Endodermal cell (in vitro differentiated cells): ENCODE results near the gene CLIC1. TPM values are rescaled to one million over a fixed set of nuclear protein-coding genes. Genes with fewer than 3 reads are reported as not detected.

Experiments
- DNase-seq: peaks from one replicate; pipeline ENCODE4 v3.0.0-alpha.2; 2017
- H3K27ac ChIP-seq: 2 replicates; pipeline ENCODE4 v1.5.1; 2013; ENCODE audit warnings: mild to moderate bottlenecking, low read depth, low read length, moderate library complexity
- H3K27me3 ChIP-seq: 2 replicates; pipeline ENCODE4 v1.6.1; 2013; ENCODE audit warnings: mild to moderate bottlenecking, low read length, moderate library complexity; ENCODE audit not compliant: insufficient read depth, control insufficient read depth, poor library complexity, severe bottlenecking
- H3K36me3 ChIP-seq: 2 replicates; pipeline ENCODE4 v1.7.0; 2013; ENCODE audit warnings: mild to moderate bottlenecking, low read length, moderate library complexity; ENCODE audit not compliant: control insufficient read depth, insufficient read depth
- H3K4me1 ChIP-seq: one replicate; pipeline ENCODE4 v1.7.0; 2013; ENCODE audit warnings: low read length; ENCODE audit not compliant: control insufficient read depth, insufficient read depth
- H3K4me3 ChIP-seq: 2 replicates; pipeline ENCODE4 v1.5.1; 2013; ENCODE audit warnings: mild to moderate bottlenecking, low read length, moderate library complexity
- H3K9ac ChIP-seq: 2 replicates; pipeline ENCODE4 v1.6.1; 2013; ENCODE audit warnings: mild to moderate bottlenecking, low read length, moderate library complexity; ENCODE audit not compliant: poor library complexity, severe bottlenecking; ENCODE audit errors: extremely low read depth
- H3K9me3 ChIP-seq: 2 replicates; pipeline ENCODE4 v1.6.1; 2013; ENCODE audit warnings: mild to moderate bottlenecking, low read length, moderate library complexity; ENCODE audit not compliant: control insufficient read depth
- H3K27ac Mint-ChIP-seq: 2 replicates; pipeline ENCODE4 v1.8.0; 2020; ENCODE audit warnings: mixed read lengths
- H3K27me3 Mint-ChIP-seq: 2 replicates; pipeline ENCODE4 v1.8.0; 2021; ENCODE audit warnings: mild to moderate bottlenecking, mixed read lengths; ENCODE audit not compliant: insufficient read depth
- H3K36me3 Mint-ChIP-seq: 2 replicates; pipeline ENCODE4 v1.8.0; 2020; ENCODE audit warnings: low read depth, mixed read lengths
- H3K4me1 Mint-ChIP-seq: 2 replicates; pipeline ENCODE4 v1.8.0; 2020; ENCODE audit warnings: mixed read lengths
- H3K4me3 Mint-ChIP-seq: 2 replicates; pipeline ENCODE4 v1.8.0; 2020; ENCODE audit warnings: mild to moderate bottlenecking, moderate library complexity, mixed read lengths
- H3K9me3 Mint-ChIP-seq: 2 replicates; pipeline ENCODE4 v1.8.0; 2020; ENCODE audit warnings: mild to moderate bottlenecking, mixed read lengths
- CTCF ChIP-seq: fragments of 200-600 bp; sonication (generic); conservative IDR thresholded peaks from 2 replicates; pipeline ENCODE4 v1.5.0; 2021; ENCODE audit warnings: antibody characterized with exemption, mild to moderate bottlenecking
- WGBS, 2 experiments: methylation state at CpG; one replicate each; pipeline versions ENCODE4 v1.1.5 to v1.1.7; 2013; ENCODE audit warnings: missing lambda C conversion rate in 2 of 2, mixed read lengths in 1 of 2; ENCODE audit not compliant: insufficient coverage in 1 of 2, insufficient read length in 1 of 2; 5-methylcytosine and 5-hydroxymethylcytosine counted together
- total RNA-seq, 2 donors: library from RNA; stranded (reverse); fragmentation: NEBNext Ultra II Directional in 1 of 2; extraction: Animal tissue kit (Norgen Biotek cat#: 25700) in 1 of 2; gene quantifications; 2 replicates in 1 of 2; 3 replicates in 1 of 2; pipeline ENCODE4 v1.2.1, GENCODE V29; 2021

Gene CLIC1
- total RNA-seq, 2 donors from 2014 or later = 289 to 380 TPM

GRCh38 chr6:31780507-31781243, 44.3 kb upstream of the CLIC1 start:
- no peak overlapping the region for H3K27ac ChIP-seq
- peaks cover 42% of the 10 kb centered on the region for H3K36me3 Mint-ChIP-seq
- no peaks in the 10 kb centered on the region for H3K27me3 ChIP-seq
- WGBS, 2 experiments = 93 to 95% methylated on average over 10 to 20 of the region's 20 CpGs
- H3K9me3 Mint-ChIP-seq = no peaks in the 10 kb centered on the region
- DNase-seq = no peak
- no peaks in the 10 kb centered on the region for H3K4me1 Mint-ChIP-seq
- H3K4me3 ChIP-seq = no peak overlapping the region
- no peak overlapping the region for H3K27ac Mint-ChIP-seq
- H3K4me3 Mint-ChIP-seq = no peak overlapping the region
- no peaks in the 10 kb centered on the region for H3K4me1 ChIP-seq
- peaks cover 50% of the 10 kb centered on the region for H3K36me3 ChIP-seq
- no peaks in the 10 kb centered on the region for H3K9me3 ChIP-seq
- H3K9ac ChIP-seq = no peak overlapping the region
- H3K27me3 Mint-ChIP-seq = no peaks in the 10 kb centered on the region
- no peak for TF ChIP-seq CTCF

- 91 to 97% methylated on average over 9 to 10 of the region's 10 CpGs for WGBS, 2 experiments
- Mint-ChIP-seq H3K4me3 (no peak overlapping the region), H3K27me3 (no peaks in the 10 kb centered on the region), H3K36me3 (peaks cover 39% of the 10 kb centered on the region), H3K9me3 (no peaks in the 10 kb centered on the region), H3K27ac (no peak overlapping the region), H3K4me1 (no peaks in the 10 kb centered on the region)
- no peak for TF ChIP-seq CTCF
- Histone ChIP-seq H3K4me3 (no peak overlapping the region), H3K4me1 (no peaks in the 10 kb centered on the region), H3K9ac (no peak overlapping the region), H3K27ac (no peak overlapping the region), H3K36me3 (peaks cover 43% of the 10 kb centered on the region), H3K9me3 (no peaks in the 10 kb centered on the region), H3K27me3 (no peaks in the 10 kb centered on the region)
- no peak for DNase-seq
Observed at GRCh38 chr6:31779908-31780307, 43.6 kb upstream of the CLIC1 start.

- H3K27ac Mint-ChIP-seq = no peak overlapping the region
- H3K9me3 Mint-ChIP-seq = no peaks in the 10 kb centered on the region
- Histone ChIP-seq H3K36me3 (peaks cover 37% of the 10 kb centered on the region), H3K27me3 (no peaks in the 10 kb centered on the region), H3K9me3 (no peaks in the 10 kb centered on the region), H3K4me1 (no peaks in the 10 kb centered on the region), H3K4me3 (no peak overlapping the region), H3K9ac (no peak overlapping the region), H3K27ac (no peak overlapping the region)
- H3K4me3 Mint-ChIP-seq = no peak overlapping the region
- no peaks in the 10 kb centered on the region for H3K27me3 Mint-ChIP-seq
- no peaks in the 10 kb centered on the region for H3K4me1 Mint-ChIP-seq
- WGBS, 2 experiments = 95 to 97% methylated on average over 31 to 43 of the region's 43 CpGs
- no peak for DNase-seq
- TF ChIP-seq CTCF = no peak
- peaks cover 33% of the 10 kb centered on the region for H3K36me3 Mint-ChIP-seq
Observed at GRCh38 chr6:31778999-31779885, 42.9 kb upstream of the CLIC1 start.
